Stimulated activated CD4-positive, alpha-beta T cell treated with anti-CD3 and anti-CD28 coated beads, Interleukin-12 subunit alpha, Interleukin-12 subunit beta, amount 100 ng/mL, for 4 hours (primary cell): Measurements from ENCODE around the gene UBAP2L.

ENCODE experiments used
- DNase-seq: peaks from one replicate; pipeline ENCODE4 v3.0.0-alpha.2; 2020

UBAP2L gene

DNA sequence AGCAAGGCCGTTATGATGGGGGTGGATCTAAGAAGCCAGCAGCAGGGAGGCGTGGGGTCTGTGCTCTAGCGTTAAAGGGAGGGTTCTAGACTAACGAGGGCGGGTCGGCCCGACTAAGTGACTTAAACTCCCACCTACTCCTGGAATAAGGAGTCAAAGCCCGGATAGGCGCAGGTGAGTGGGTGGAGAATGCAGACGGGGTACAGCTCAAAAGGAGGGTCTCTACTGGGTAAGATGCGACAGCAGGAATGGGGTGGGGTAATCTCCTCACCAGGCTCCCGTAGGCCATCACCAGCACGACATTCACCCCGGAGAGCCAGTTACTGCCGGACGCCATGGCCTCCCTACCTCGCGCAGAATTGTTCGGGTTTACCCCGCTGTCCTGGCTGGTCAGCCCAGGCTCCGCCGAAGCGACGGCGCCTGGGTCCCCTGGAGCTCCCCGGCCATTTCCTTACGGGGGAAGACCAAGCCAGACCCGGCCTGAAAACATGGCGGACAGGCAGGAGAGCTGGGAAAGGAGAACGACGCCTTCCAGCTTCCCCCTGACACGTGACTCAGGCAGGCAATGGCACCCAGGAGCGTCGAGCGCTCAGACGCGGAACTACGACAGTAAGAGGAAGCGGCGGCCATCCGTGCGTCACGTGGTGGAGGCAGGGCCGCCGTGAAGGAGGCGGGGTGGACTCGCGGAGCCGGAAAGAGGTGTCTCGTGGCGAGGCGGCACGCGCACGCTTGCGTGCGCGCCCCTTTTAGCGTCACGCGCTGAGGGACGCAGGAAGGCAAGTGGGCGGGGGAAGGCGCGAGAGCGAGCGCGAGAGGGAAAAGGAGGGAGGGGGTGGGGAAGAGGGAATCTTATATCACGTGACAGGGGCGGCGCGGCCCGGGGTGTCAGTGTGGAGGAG is at the start of gene UBAP2L:
Gene UBAP2L (plus strand): TSS at position 885 of the 899 bp plus-strand sequence. CDS start 4,169 bp downstream, outside the sequence.
- peak; percentile 97 for DNase-seq

- DNase-seq: no peak
These were observed 49.6 kb upstream of the UBAP2L start for GRCh38 chr1:154171223-154171583.

GRCh38 chr1:154171880-154172279 is 48.9 kb upstream of the UBAP2L start:
- DNase-seq: no peak

- no peak for DNase-seq
These were observed 46.1 kb upstream of the UBAP2L start for GRCh38 chr1:154174654-154175053.

DNA sequence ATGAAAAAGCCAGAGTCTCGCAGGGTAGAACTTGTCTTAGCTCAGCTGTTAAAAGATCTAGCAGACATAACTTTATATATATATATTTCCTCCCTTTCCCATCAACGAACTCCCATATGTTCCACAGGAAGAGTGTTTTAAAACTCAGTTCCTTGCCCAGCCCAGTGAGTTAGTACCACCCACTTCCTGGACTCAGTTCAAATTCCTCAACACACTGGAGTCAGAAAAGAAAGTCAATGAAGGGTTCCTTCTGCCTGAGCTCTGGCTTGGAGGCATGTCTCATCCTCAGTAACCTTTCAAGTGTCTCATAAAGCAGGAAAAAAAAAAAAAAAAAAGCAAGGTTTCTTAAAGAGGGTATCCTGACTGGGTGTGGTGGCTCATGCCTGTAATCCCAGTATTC is 44.4 kb upstream of the UBAP2L start:
- DNase-seq: no peak

DNA sequence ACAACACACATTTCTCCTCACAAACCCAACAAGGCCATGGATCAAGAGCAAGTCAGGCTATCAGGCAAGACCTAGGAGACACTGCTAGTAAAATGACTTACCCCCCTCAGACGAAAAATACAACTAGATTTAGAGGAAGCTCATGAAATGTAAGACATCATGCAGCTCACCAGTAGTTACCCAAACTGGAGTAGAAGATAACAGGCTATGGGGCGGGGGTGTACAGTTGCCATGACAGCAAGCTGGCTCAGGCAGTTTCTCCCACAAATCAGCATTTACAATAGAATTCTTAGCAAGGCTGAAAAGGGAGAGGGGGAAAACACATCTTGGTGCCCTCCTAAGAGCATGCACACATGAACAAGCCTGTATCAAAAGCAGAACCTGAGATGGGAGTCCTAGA is 42.7 kb upstream of the UBAP2L start:
- no peak for DNase-seq

DNA sequence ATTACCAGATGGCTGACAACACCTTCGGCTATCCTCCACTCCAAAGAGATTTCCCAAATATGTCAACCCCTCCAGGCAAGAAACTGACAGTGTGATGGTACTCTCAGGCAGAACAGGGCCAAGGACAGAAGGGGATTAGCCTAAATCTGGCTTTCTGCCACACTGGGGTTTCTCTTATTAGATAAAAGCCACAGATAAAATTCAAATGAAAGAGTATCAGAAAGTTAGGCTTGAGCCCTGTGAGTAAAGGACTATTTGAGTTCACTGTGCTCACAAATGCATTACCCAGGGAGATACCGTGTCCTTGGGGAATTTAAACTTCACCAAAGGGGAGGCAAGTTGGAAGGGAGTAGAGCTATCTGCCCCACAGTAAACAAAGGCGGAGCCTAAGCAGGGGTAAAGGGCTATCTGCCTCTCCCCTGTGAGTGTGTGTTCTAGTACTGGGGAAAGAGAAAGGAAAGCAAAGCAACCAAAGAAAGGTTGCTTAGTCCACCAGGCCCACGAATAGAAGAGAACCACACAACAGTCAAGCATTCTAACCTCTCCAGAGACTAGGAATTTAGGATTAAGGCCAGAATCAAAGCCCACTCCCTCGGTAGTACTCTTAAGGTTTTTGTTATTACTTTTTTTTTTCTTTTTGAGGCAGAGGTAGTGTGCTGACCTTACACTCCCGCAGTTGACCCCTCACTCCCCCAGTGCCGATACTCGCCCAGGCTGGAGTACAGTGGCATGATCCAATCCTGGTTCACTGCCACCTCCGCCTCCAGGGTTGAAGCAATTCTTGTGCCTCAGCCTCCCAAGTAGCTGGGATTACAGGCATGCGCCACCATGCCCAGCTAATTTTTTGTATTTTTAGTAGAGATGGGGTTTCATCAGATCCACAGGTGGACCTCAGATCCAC is 41.6 kb upstream of the UBAP2L start:
- DNase-seq: no peak

- no peak for DNase-seq
These were observed 40.6 kb upstream of the UBAP2L start for GRCh38 chr1:154179946-154180687.

DNA sequence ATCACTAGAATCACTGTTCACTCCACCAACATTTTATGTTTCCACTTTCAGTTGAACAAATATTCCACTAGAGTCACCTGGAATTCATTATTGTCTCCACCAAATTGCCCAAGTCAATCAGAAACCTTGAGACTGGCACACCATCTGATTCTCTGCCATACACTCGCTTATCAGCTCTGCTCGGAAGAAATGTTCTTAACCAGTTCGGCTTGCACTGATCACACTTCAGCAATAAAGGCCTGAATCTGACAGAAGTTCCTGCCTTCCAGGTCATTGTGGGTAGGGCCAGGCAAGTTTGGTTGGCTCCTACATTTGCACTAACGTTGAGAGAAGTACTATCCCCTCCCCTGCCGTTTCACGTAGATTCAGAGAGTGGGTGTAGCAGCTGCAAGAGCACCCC is 38.8 kb upstream of the UBAP2L start:
- no peak for DNase-seq

DNA sequence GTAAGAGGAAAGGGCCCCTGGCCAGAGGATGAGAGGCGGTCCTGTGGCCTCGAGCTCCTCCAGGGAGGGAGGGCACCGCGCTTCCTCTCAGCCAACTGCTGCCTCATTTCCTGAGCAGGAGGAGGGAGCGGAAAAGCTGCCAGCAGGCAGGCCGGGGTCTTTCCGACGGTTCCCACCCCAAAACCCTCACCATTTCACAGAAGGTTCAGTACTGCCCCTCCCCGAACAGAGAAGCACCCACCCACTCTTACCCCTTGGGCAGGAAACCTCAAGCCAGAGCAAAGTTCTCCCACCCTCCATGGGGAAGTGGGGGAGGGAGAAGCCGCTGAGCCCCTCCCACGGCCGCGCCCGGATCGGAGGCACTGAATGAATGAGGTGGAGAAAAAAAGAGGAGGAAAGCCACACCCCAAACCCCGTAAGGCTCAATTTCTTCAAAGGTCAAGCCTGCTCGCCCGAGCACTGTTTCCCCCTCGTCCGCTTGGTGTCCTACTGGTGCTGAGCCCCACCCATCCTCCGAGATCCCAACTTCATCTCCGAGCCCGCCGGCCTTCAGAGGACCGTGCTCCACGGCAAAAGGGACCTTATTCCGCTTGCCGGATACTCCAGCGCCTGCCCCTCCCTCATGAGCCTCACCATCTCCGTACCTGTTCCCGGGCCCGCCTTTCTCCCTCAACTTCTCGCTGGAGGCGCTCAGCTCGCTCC is 38.3 kb upstream of the UBAP2L start:
- DNase-seq: peak; percentile 65

DNA sequence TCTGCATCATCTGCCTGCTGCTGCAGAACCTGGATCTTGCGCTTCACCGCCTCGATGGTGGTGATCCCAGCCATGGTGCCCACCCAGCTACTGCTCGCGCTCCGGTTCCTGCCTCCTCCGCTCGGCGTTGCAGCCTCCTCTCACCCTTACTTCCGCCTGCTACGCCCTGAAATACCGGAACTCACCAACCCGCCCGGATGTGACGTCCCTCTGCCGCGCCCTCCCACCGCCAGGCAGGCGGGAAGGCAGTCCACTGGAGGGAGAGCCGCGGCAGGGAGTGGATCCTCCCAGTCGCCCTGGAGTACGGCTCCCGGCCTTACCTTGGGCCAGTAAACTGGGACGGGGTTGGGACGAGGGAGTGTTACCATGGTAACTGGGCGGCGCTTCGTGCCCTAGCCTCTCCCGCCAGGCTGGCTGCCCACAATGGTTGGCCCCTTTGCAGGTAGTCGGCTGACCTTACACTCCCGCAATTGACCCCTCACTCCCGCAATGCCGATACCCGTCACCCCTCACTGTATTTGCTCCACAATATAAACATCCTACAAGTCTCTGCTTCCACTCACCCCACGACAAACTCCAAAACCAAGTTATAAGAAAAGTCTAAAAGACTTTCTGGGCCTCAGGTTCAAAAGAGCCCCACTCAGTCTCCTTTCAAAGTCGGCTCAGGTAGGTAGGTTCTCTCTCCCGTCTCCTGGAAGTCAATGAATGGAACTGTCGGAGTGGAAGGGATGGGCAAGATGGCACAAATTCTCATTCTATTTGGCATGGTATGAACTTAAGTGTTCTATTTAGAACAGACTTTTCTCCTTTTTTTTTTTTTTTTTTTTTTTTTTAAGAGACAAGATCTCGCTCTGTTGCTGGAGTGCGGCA is 37.5 kb upstream of the UBAP2L start:
- DNase-seq: peak; percentile 91

GRCh38 chr1:154186177-154186576 is 34.6 kb upstream of the UBAP2L start:
- peak; percentile 60 for DNase-seq

DNA sequence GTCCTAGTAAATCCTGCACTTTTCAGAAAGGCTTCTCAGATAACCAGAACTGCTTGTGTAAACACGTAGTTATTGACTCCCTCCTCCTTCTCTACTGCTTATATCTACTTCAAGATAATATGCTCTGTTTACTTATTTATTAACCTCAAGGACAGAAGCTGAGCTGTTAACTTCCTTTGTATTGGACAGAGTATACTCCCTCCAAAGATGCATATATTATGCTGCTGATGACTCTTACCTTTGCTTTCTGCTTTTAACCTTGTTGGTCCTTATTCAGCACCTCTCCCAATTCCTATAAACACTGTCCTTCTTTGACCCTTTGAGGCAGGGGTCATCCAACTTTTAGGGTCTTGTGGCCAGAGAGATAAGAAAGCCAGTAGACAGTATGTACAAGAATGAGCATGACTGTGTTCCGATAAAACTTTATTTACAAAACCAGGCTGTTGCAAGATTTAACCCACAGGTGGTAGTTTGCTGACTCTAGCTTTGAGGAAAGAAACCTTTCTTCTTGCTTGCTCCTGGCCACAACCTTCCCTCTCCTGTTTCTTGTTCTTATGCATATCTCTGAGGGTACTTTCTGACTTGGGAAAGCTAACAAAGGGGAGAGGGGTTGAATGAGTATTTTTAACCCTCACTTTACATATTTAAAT is 33.8 kb upstream of the UBAP2L start:
- DNase-seq: no peak

DNA sequence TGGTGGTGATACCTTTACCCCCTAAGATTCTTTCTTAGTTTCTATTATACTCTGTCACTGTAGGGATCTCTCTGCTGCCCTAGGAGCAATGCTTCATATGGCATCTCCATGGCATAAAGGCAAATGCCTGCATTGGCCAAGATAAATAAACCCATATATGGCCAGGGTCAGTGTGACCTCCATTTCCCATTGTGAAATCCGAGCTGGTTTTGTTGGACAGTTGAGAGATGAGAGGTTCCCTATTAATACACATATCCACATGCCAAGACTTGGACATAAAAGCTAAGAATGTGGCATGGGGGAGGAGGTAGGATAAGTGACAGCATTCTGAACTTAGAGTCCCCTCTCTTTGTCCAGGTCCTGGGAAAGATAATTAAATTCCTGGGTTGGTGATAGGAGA is 30.2 kb upstream of the UBAP2L start:
- no peak for DNase-seq

DNA sequence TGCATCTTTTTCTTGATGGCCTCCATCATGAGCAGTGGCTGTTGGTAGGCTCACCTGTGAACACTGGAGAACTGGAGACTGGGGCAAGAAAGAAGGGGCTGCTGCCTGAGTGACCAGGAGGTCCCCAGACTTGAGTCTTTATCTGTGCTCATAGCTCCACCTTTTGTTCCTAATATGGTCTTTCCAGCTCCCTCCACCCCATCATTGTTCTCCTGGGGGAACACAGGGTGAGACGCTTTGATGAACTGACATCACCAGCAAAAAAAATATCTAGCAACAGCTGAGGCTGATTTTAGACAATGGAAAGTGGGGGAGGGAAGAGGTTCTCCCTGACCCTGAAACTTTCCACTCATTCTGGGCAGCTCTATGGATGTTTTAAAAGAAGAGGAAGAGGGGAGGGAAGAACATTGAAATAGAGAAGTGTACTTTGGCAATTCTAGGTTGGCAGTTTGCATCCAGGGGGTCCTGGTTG is 28.7 kb upstream of the UBAP2L start, which contains the start of gene TPM3:
Gene TPM3 (minus strand): TSS at position 111 of the 472 bp plus-strand sequence. CDS start 82 bp downstream, at position 29.
- no peak for DNase-seq

GRCh38 chr1:154192476-154192875 is 28.3 kb upstream of the UBAP2L start:
- no peak for DNase-seq

GRCh38 chr1:154193821-154194220 is 26.9 kb upstream of the UBAP2L start:
- no peak for DNase-seq

- DNase-seq: no peak
These were observed 21.8 kb upstream of the UBAP2L start for GRCh38 chr1:154198756-154199562.

- no peak for DNase-seq
These were observed 21.2 kb upstream of the UBAP2L start for GRCh38 chr1:154199563-154199879.

DNA sequence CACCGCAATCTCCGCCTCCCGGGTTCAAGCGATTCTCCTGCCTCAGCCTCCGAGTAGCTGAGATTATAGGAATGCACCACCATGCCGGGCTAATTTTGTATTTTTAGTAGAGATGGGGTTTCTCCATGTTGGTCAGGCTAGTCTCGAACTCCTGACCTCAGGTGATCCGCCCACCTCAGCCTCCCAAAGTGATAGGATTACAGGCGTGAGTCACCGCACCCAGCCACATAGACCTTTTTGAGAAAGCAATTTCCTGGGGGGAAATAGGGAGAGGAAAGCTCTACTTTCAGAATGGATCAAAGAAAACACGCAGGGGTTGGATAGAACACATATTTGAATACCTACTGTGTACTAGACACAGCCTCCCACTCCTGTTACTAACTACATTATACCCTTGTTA is 15.0 kb upstream of the UBAP2L start:
- peak; percentile 15 for DNase-seq
